ENCODE data around the gene SYNC. TPM values are rescaled to one million over a fixed set of nuclear protein-coding genes. Genes with fewer than 3 reads are reported as not detected.

Gene SYNC
- total RNA-seq, 6 experiments from 2014 or later, result 0.29 to 2.1 (median 0.44) TPM

GRCh38 chr1:32706491-32706890, 3.9 kb upstream of the SYNC start:
- no peak for DNase-seq

GRCh38 chr1:32705516-32705915, 2.9 kb upstream of the SYNC start:
- intact Hi-C loops (cut with DNase I), result loop anchor here in 1 of 2 donors (10.0 kb wide), 1 partner anchor 169 kb away; the partner anchor contains the start of gene FNDC5
- no peak overlapping the region for H3K4me3 ChIP-seq
- no peaks in the 10 kb centered on the region for H3K27me3 ChIP-seq
- no peak for DNase-seq
- WGBS (ENCODE audit: insufficient coverage, low coverage, low lambda C conversion rate, missing lambda C conversion rate), result 91% methylated on average over 7 of the region's 7 CpGs
- H3K36me3 ChIP-seq, result no peaks in the 10 kb centered on the region
- no peaks in the 10 kb centered on the region for H3K9me3 ChIP-seq
- no peak for ATAC-seq
- TF ChIP-seq POLR2A (IDR thresholded peaks at IDR 0.05) (no peak), CTCF (IDR thresholded peaks at IDR 0.05) (no peak)
- H3K27ac ChIP-seq, result no peak overlapping the region
- peaks cover 0 to 8% (median 2%) of the 10 kb centered on the region in 4 donors for H3K4me1 ChIP-seq

More at GRCh38 chr1:32706491-32706890, 3.9 kb upstream of the SYNC start:
- 30% methylated on average over 1 of the region's 1 CpG for WGBS (ENCODE audit: insufficient coverage, low coverage, low lambda C conversion rate, missing lambda C conversion rate)
- peaks cover 0 to 8% (median 2%) of the 10 kb centered on the region in 4 donors for H3K4me1 ChIP-seq
- no peak overlapping the region for H3K4me3 ChIP-seq
- no peaks in the 10 kb centered on the region for H3K9me3 ChIP-seq
- no peaks in the 10 kb centered on the region for H3K27me3 ChIP-seq
- no peak overlapping the region for H3K27ac ChIP-seq
- no peaks in the 10 kb centered on the region for H3K36me3 ChIP-seq
- no peak for TF ChIP-seq CTCF (IDR thresholded peaks at IDR 0.05)
- no peak for TF ChIP-seq POLR2A (IDR thresholded peaks at IDR 0.05)
- intact Hi-C loops (cut with DNase I), result loop anchor here in 1 of 2 donors (10.0 kb wide), 1 partner anchor 168 kb away; the partner anchor contains the start of gene FNDC5
- peak in 2 of 4 donors; percentile 47 to 76 for ATAC-seq

- Histone ChIP-seq H3K4me3 (no peak overlapping the region), H3K36me3 (no peaks in the 10 kb centered on the region), H3K27ac (no peak overlapping the region), H3K27me3 (no peaks in the 10 kb centered on the region), H3K4me1 (peaks cover 0 to 8% (median 2%) of the 10 kb centered on the region in 4 donors), H3K9me3 (no peaks in the 10 kb centered on the region)
- WGBS (ENCODE audit: insufficient coverage, low coverage, low lambda C conversion rate, missing lambda C conversion rate), result 64% methylated on average over 13 of the region's 18 CpGs
- ATAC-seq, result no peak
- intact Hi-C loops (cut with DNase I), result loop anchor here in 1 of 2 donors (10.0 kb wide), 1 partner anchor 171 kb away; the partner anchor contains the start of gene FNDC5
- DNase-seq, result peak in 1 of 3 donors; percentile 27
- TF ChIP-seq POLR2A (IDR thresholded peaks at IDR 0.05) (no peak), CTCF (IDR thresholded peaks at IDR 0.05) (no peak)
These were observed 1.1 kb upstream of the SYNC start for GRCh38 chr1:32703479-32704291.

GRCh38 chr1:32701951-32702598, 495 bp downstream of the SYNC start:
- peak overlapping the region in 2 of 3 donors; percentile 46 to 49 for H3K4me3 ChIP-seq
- no peaks in the 10 kb centered on the region for H3K9me3 ChIP-seq
- ATAC-seq (peak in 2 of 4 donors; percentile 6 to 9), DNase-seq (peak in 1 of 3 donors; percentile 54)
- no peaks in the 10 kb centered on the region for H3K27me3 ChIP-seq
- TF ChIP-seq POLR2A (IDR thresholded peaks at IDR 0.05), result no peak
- no peak for TF ChIP-seq CTCF (IDR thresholded peaks at IDR 0.05)
- no peaks in the 10 kb centered on the region for H3K36me3 ChIP-seq
- no peak overlapping the region for H3K27ac ChIP-seq
- intact Hi-C loops (cut with DNase I), result loop anchor here in 1 of 2 donors (10.0 kb wide), 1 partner anchor 173 kb away; the partner anchor contains the start of gene FNDC5
- peaks cover 0 to 8% (median 2%) of the 10 kb centered on the region in 4 donors for H3K4me1 ChIP-seq
- 0% methylated on average over 6 of the region's 27 CpGs for WGBS (ENCODE audit: insufficient coverage, low coverage, low lambda C conversion rate, missing lambda C conversion rate)

All from right lobe of liver (tissue), 6 donors.